GM06990 (cell line): ENCODE results near the gene ZFYVE28.

Experiments
- DNase-seq: peaks from one replicate; pipeline ENCODE4 v3.0.0-alpha.2; 2011; ENCODE audit not compliant: insufficient read length; ENCODE audit errors: extremely low read depth
- H3K27me3 ChIP-seq: replicated peaks from 2 replicates; pipeline ENCODE4 v1.6.0; 2011; ENCODE audit warnings: low read length; ENCODE audit not compliant: control insufficient read depth, insufficient read depth
- H3K36me3 ChIP-seq: 2 replicates; pipeline ENCODE4 v1.5.1; 2011; ENCODE audit warnings: low read length; ENCODE audit not compliant: control insufficient read depth, insufficient read depth
- H3K4me3 ChIP-seq: replicated peaks from 2 replicates; pipeline ENCODE4 v1.5.1; 2011; ENCODE audit warnings: low read depth, mild to moderate bottlenecking, control low read depth, low read length
- TF ChIP-seq, protein P1 (sequence below): IDR thresholded peaks from 2 replicates; pipeline ENCODE4 v1.5.1; 2011; ENCODE audit warnings: low read length, control low read depth, mild to moderate bottlenecking, inconsistent platforms; ENCODE audit not compliant: insufficient read depth, poor library complexity, severe bottlenecking

ZFYVE28 gene

DNA sequence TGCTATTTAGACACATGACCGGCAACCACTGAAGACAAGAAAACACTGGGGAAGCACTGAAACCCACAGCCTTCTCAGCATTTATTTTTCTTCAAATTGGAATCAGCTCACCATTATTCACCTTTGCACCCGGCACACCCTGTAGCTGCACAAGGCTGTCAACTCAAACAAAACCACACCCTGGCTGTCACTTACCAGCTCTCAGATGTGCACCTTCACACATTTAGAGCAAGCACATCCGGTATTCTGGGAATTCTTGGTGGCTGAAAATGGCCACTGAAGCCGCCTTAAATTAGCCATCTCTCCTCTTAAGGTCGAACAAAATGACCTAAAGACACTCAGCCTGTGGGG, 5.9 kb downstream of the ZFYVE28 start:
- no peaks in the 10 kb centered on the region for H3K36me3 ChIP-seq
- TF ChIP-seq, protein P1, sequence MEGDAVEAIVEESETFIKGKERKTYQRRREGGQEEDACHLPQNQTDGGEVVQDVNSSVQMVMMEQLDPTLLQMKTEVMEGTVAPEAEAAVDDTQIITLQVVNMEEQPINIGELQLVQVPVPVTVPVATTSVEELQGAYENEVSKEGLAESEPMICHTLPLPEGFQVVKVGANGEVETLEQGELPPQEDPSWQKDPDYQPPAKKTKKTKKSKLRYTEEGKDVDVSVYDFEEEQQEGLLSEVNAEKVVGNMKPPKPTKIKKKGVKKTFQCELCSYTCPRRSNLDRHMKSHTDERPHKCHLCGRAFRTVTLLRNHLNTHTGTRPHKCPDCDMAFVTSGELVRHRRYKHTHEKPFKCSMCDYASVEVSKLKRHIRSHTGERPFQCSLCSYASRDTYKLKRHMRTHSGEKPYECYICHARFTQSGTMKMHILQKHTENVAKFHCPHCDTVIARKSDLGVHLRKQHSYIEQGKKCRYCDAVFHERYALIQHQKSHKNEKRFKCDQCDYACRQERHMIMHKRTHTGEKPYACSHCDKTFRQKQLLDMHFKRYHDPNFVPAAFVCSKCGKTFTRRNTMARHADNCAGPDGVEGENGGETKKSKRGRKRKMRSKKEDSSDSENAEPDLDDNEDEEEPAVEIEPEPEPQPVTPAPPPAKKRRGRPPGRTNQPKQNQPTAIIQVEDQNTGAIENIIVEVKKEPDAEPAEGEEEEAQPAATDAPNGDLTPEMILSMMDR: no peak
- peaks cover 2% of the 10 kb centered on the region for H3K27me3 ChIP-seq
- no peak for DNase-seq
- peak overlapping the region; percentile 44 for H3K4me3 ChIP-seq

GRCh38 chr4:2411786-2412510, 6.5 kb downstream of the ZFYVE28 start:
- H3K36me3 ChIP-seq: no peaks in the 10 kb centered on the region
- peaks cover 2% of the 10 kb centered on the region for H3K27me3 ChIP-seq
- DNase-seq: peak; percentile 58
- H3K4me3 ChIP-seq: peak overlapping the region; percentile 44; the same call in 1 of the 2 replicates
- TF ChIP-seq, protein P1: no peak

- DNase-seq: no peak
- Histone ChIP-seq H3K27me3 (no peaks in the 10 kb centered on the region), H3K36me3 (no peaks in the 10 kb centered on the region), H3K4me3 (no peak overlapping the region)
- TF ChIP-seq, protein P1: no peak
Observed at GRCh38 chr4:2409381-2409783, 9.1 kb downstream of the ZFYVE28 start.

DNA sequence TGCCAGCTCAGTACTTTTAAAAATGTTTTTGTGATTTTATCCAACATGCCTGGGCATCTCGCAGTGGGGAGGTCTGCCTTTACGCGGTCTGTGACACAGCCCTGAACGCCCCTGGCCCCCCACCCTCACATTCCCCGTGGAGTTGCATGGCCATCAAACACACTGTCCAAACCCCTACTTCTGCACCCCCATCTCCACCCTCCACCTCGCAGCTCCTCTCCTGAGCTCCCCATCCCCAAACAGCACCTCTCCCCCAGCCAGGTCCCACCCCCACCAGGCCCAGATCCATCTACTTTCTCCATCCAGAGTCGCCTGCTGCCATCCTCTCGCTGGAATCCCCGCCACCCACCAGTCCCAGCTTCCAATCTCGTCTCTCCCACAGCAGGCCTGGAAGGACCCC, 9.5 kb downstream of the ZFYVE28 start:
- H3K36me3 ChIP-seq: no peaks in the 10 kb centered on the region
- no peak for DNase-seq
- no peak overlapping the region for H3K4me3 ChIP-seq
- TF ChIP-seq, protein P1: no peak
- no peaks in the 10 kb centered on the region for H3K27me3 ChIP-seq

DNA sequence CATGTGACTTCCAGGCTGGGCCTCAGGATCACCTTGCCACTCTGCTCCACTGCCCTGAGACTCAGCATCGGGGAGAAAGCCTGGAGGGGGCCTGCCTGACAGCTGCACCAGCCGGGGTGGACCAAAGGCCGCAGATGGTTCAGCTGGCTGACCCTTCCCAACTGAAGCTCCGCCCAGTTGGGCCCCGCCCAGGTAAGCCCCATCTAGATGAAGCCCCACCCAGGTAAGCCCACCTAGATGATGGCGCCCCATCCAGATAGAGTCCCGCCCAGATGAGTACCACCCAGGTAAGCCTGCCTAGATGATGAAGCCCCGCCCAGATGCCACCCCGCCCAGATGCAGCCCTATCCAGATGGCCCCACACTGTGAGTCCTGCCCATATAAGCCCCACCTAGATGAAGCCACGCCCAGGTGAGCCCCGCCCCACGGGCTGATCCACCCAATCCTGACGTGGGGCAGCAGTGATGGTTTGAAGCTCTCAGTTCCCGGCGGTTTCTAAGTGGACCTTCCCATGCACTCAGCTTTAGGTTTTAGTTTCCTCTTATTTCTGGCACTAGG, 10.0 kb downstream of the ZFYVE28 start:
- peak; percentile 46 for DNase-seq
- no peak overlapping the region for H3K4me3 ChIP-seq
- H3K36me3 ChIP-seq: no peaks in the 10 kb centered on the region
- TF ChIP-seq, protein P1: no peak
- no peaks in the 10 kb centered on the region for H3K27me3 ChIP-seq

- TF ChIP-seq, protein P1: no peak
- no peak for DNase-seq
- no peaks in the 10 kb centered on the region for H3K36me3 ChIP-seq
- H3K4me3 ChIP-seq: no peak overlapping the region
- H3K27me3 ChIP-seq: no peaks in the 10 kb centered on the region
Observed at GRCh38 chr4:2407991-2408342, 10.5 kb downstream of the ZFYVE28 start.
